Ishikawa (cell line): ENCODE measurements around the gene COL4A2.

Source experiments
- CEBPB ChIP-seq: IDR thresholded peaks from 2 replicates; pipeline ENCODE4 v1.6.1; 2012
- CREB1 ChIP-seq: IDR thresholded peaks from 2 replicates; pipeline ENCODE4 v1.6.1; 2012; ENCODE audit warnings: low read depth
- EGR1 ChIP-seq: IDR thresholded peaks from 2 replicates; pipeline ENCODE4 v1.6.1; 2012
- EP300 ChIP-seq: IDR thresholded peaks from 2 replicates; pipeline ENCODE4 v1.6.1; 2012; ENCODE audit warnings: borderline replicate concordance
- FOXM1 ChIP-seq: IDR thresholded peaks from 2 replicates; pipeline ENCODE4 v1.6.1; 2012; ENCODE audit warnings: low read depth, borderline replicate concordance
- NFIC ChIP-seq: IDR thresholded peaks from 2 replicates; pipeline ENCODE4 v1.6.1; 2012
- RAD21 ChIP-seq: IDR thresholded peaks from 2 replicates; pipeline ENCODE4 v1.6.1; 2012; ENCODE audit warnings: low read depth
- REST ChIP-seq: IDR thresholded peaks from 2 replicates; pipeline ENCODE4 v1.6.1; 2012; ENCODE audit warnings: low read depth, mild to moderate bottlenecking
- TAF1 ChIP-seq: IDR thresholded peaks from 2 replicates; pipeline ENCODE4 v1.6.1; 2012; ENCODE audit warnings: low read depth, mild to moderate bottlenecking
- TCF12 ChIP-seq: IDR thresholded peaks from 2 replicates; pipeline ENCODE4 v1.6.1; 2012; ENCODE audit warnings: low read depth
- TEAD4 ChIP-seq: IDR thresholded peaks from 2 replicates; pipeline ENCODE4 v1.6.1; 2012
- YY1 ChIP-seq: IDR thresholded peaks from 2 replicates; pipeline ENCODE4 v1.6.1; 2012; ENCODE audit warnings: low read depth
- ZBTB7A ChIP-seq: IDR thresholded peaks from 2 replicates; pipeline ENCODE4 v1.6.1; 2012; ENCODE audit warnings: low read depth
- TF ChIP-seq, protein P1 (sequence below): IDR thresholded peaks from 2 replicates; pipeline ENCODE4 v1.6.1; 2012
- TF ChIP-seq, protein P2 (sequence below): IDR thresholded peaks from 2 replicates; pipeline ENCODE4 v1.6.1; 2012

Gene COL4A2

DNA sequence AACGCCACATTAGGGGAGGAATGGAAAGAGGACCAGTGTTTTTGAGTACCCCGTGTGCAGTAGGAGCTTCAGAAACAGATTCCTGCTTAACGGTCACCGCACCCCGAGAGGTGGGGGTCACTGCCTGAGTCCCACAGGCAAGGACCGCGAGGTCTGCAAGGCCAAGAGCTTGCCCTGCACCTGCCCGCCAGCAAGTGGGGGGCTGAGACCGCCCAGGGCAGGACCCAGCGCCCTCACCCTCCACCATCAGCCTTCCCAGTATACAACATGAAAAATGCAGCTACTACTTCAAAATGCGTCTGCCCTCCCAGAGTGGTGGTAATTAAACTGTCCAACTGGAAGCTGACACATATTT is 45.0 kb upstream of the COL4A2 start:
- TF ChIP-seq CEBPB (no peak), TCF12 (no peak), EGR1 (no peak)

- TF ChIP-seq TAF1 (no peak), EP300 (no peak), TEAD4 (no peak), YY1 (no peak)
- TF ChIP-seq, protein P1, sequence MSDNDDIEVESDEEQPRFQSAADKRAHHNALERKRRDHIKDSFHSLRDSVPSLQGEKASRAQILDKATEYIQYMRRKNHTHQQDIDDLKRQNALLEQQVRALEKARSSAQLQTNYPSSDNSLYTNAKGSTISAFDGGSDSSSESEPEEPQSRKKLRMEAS = no peak
Observed at GRCh38 chr13:110262508-110263291, 44.4 kb upstream of the COL4A2 start.

GRCh38 chr13:110263404-110263803 is 43.7 kb upstream of the COL4A2 start:
- TF ChIP-seq REST (no peak), NFIC (no peak), YY1 (no peak), ZBTB7A (no peak), TAF1 (no peak)
- TF ChIP-seq, protein P2, sequence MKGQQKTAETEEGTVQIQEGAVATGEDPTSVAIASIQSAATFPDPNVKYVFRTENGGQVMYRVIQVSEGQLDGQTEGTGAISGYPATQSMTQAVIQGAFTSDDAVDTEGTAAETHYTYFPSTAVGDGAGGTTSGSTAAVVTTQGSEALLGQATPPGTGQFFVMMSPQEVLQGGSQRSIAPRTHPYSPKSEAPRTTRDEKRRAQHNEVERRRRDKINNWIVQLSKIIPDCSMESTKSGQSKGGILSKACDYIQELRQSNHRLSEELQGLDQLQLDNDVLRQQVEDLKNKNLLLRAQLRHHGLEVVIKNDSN = no peak

DNA sequence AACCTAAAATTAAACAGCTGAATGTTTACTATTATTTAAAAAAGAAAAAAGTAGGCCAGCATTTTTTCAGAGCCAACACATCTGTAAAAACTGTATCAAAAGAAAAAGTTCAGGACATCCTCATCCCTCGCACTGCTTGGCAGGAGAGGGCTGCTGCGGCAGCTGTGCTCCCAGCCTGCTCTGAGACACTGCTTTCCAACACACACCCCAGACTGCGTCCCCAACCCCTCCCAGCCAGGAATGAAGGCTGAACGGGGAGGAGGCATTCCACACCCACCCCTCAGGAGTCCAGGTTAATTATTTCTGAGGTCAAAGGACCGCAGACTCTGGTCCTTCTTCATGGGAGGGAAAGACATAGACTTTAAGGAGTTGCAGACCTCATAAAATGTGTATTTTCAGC is 43.2 kb upstream of the COL4A2 start:
- TF ChIP-seq ZBTB7A (no peak), FOXM1 (no peak), RAD21 (no peak)
- TF ChIP-seq, protein P1 = no peak

GRCh38 chr13:110264685-110265275 is 42.3 kb upstream of the COL4A2 start:
- TF ChIP-seq TEAD4 = no peak
- no peak for TF ChIP-seq YY1
- TF ChIP-seq TCF12 = no peak
- TF ChIP-seq FOXM1 = no peak
- no peak for TF ChIP-seq REST
- TF ChIP-seq CEBPB = no peak
- no peak for TF ChIP-seq ZBTB7A
- TF ChIP-seq EP300 = no peak
- no peak for TF ChIP-seq CREB1
- no peak for TF ChIP-seq NFIC
- TF ChIP-seq RAD21 = no peak
- TF ChIP-seq EGR1 = no peak
- TF ChIP-seq TAF1 = no peak

DNA sequence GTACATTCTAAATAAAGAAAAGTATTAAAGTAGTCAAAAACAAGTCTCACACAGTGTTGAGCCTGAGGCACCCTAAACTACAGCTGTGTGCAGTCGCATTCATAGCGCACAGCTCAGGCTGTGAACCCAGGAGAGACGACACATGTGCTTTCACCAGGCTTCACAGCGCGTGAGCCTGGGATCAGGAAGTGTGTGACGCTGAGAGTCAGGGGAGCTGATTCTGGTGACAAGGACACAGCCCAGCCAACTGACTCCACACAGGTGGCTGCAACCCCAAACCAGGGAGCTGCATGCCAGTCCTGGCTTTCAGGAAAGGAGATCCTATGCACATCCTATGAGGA is 41.8 kb upstream of the COL4A2 start:
- TF ChIP-seq FOXM1 (no peak), CREB1 (no peak), REST (no peak), TEAD4 (no peak), CEBPB (no peak), RAD21 (no peak), TAF1 (no peak), YY1 (no peak), EGR1 (no peak), NFIC (no peak)
- TF ChIP-seq, protein P1 = no peak
- TF ChIP-seq, protein P2 = no peak
